Measurements from ENCODE around the gene DDX59. TPM values are rescaled to one million over a fixed set of nuclear protein-coding genes. Genes with fewer than 3 reads are reported as not detected.

DDX59 gene
- total and polyA plus RNA-seq, 7 experiments from 2014 or later, result 15.0 to 41.3 (median 26.1) TPM

GRCh38 chr1:200673952-200674823 is 4.5 kb upstream of the DDX59 start:
- Histone ChIP-seq H3K27ac (ENCODE audit: low read depth, low read length) (no peak overlapping the region), H3K4me3 (ENCODE audit: low read length) (no peak overlapping the region), H3K27me3 (ENCODE audit: control insufficient read depth in 2 of 2, insufficient read depth in 2 of 2, low read length in 2 of 2) (no peaks in the 10 kb centered on the region), H3K36me3 (ENCODE audit: control insufficient read depth in 2 of 3, insufficient read depth in 3 of 3, low read length in 3 of 3) (peaks cover 0 to 3% (median 0%) of the 10 kb centered on the region in 3 experiments), H3K4me1 (ENCODE audit: control insufficient read depth in 2 of 2, insufficient read depth in 2 of 2, low read length in 2 of 2) (peaks cover 0 to 9% of the 10 kb centered on the region in 2 donors), H3K9me3 (ENCODE audit: control insufficient read depth in 2 of 3, low read length in 3 of 3) (no peaks in the 10 kb centered on the region)
- Mint-ChIP-seq H3K36me3 (no peaks in the 10 kb centered on the region), H3K27me3 (no peaks in the 10 kb centered on the region), H3K9me3 (peaks cover 0 to 2% (median 0%) of the 10 kb centered on the region in 11 donors), H3K4me3 (no peak overlapping the region), H3K4me1 (peaks cover 5 to 18% (median 18%) of the 10 kb centered on the region in 7 donors), H3K27ac (no peak overlapping the region)
- ATAC-seq (no peak), DNase-seq (no peak)
- ChIA-PET CTCF (interaction anchor here (0.5 kb wide), 1 partner anchor 52 kb away, joined by 3 read pairs; no protein-coding TSS in a partner anchor), POLR2A (interaction anchor here (1.4 kb wide), 1 partner anchor 11 kb away, joined by 4 read pairs; no protein-coding TSS in a partner anchor)
- intact Hi-C loops (cut with micrococcal nuclease), result loop anchor here (1.0 to 5.0 kb wide), 2 partner anchors 63 to 478 kb away; partner anchors contain the start of gene TMEM9 (in 1 of the 2)

- H3K27ac ChIP-seq (ENCODE audit: low read depth, low read length), result no peak overlapping the region
- H3K36me3 ChIP-seq (ENCODE audit: control insufficient read depth in 2 of 3, insufficient read depth in 3 of 3, low read length in 3 of 3), result peaks cover 0 to 5% (median 0%) of the 10 kb centered on the region in 3 experiments
- peak overlapping the region in 7 of 10 donors; percentile 18 to 98 (median 97) for H3K4me3 Mint-ChIP-seq
- H3K27me3 ChIP-seq (ENCODE audit: control insufficient read depth in 2 of 2, insufficient read depth in 2 of 2, low read length in 2 of 2), result no peaks in the 10 kb centered on the region
- H3K36me3 Mint-ChIP-seq, result peaks cover 2 to 10% (median 5%) of the 10 kb centered on the region in 5 donors
- peak overlapping the region in 6 of 9 donors; percentile 4 to 97 (median 68) for H3K27ac Mint-ChIP-seq
- intact Hi-C loops (cut with micrococcal nuclease), result loop anchor here (2.0 to 5.0 kb wide), 2 partner anchors 131 to 481 kb away; partner anchors contain the start of gene TMEM9 (in 1 of the 2)
- ChIA-PET CTCF (interaction anchor here (1.1 kb wide), 1 partner anchor 49 kb away, joined by 4 read pairs; no protein-coding TSS in a partner anchor), POLR2A (interaction anchor here (2.7 kb wide), 1 partner anchor 67 kb away, joined by 19 read pairs; the partner anchor contains the start of gene CAMSAP2)
- H3K4me1 ChIP-seq (ENCODE audit: control insufficient read depth in 2 of 2, insufficient read depth in 2 of 2, low read length in 2 of 2), result peaks cover 9 to 16% of the 10 kb centered on the region in 2 donors
- DNase-seq (no peak), ATAC-seq (no peak)
- H3K9me3 Mint-ChIP-seq, result peaks cover 0 to 3% (median 0%) of the 10 kb centered on the region in 11 donors
- H3K27me3 Mint-ChIP-seq, result no peaks in the 10 kb centered on the region
- H3K4me1 Mint-ChIP-seq, result peaks cover 19 to 42% (median 36%) of the 10 kb centered on the region in 7 donors
- H3K4me3 ChIP-seq (ENCODE audit: low read length), result no peak overlapping the region
- no peaks in the 10 kb centered on the region for H3K9me3 ChIP-seq (ENCODE audit: control insufficient read depth in 2 of 3, low read length in 3 of 3)
Measured at GRCh38 chr1:200671235-200671786, 1.6 kb upstream of the DDX59 start.

- no peaks in the 10 kb centered on the region for H3K9me3 ChIP-seq (ENCODE audit: control insufficient read depth in 2 of 3, low read length in 3 of 3)
- POLR2A ChIA-PET, result interaction anchor here (0.6 to 2.7 kb wide), 10 partner anchors 30 to 542 kb away, joined by 3 to 19 read pairs (median 3); partner anchors contain the start of genes CAMSAP2 and KIF14
- CTCF ChIA-PET, result interaction anchor here (1.0 to 1.1 kb wide), 2 partner anchors 48 to 68 kb away, joined by 4 read pairs; partner anchors contain the start of gene CAMSAP2
- Mint-ChIP-seq H3K4me1 (peaks cover 21 to 50% (median 44%) of the 10 kb centered on the region in 7 donors), H3K9me3 (peaks cover 0 to 3% (median 0%) of the 10 kb centered on the region in 11 donors), H3K36me3 (peaks cover 4 to 18% (median 9%) of the 10 kb centered on the region in 5 donors), H3K4me3 (peak overlapping the region; percentile 96 to 99 (median 98)), H3K27ac (peak overlapping the region; percentile 89 to 99 (median 97)), H3K27me3 (no peaks in the 10 kb centered on the region)
- H3K27me3 ChIP-seq (ENCODE audit: control insufficient read depth in 2 of 2, insufficient read depth in 2 of 2, low read length in 2 of 2), result no peaks in the 10 kb centered on the region
- H3K27ac ChIP-seq (ENCODE audit: low read depth, low read length), result peak overlapping the region; percentile 98
- H3K4me1 ChIP-seq (ENCODE audit: control insufficient read depth in 2 of 2, insufficient read depth in 2 of 2, low read length in 2 of 2), result peaks cover 13 to 16% of the 10 kb centered on the region in 2 donors
- H3K4me3 ChIP-seq (ENCODE audit: low read length), result peak overlapping the region; percentile 93
- ATAC-seq (peak; percentile 3), DNase-seq (peak in 1 of 9 donors; percentile 14)
- H3K36me3 ChIP-seq (ENCODE audit: control insufficient read depth in 2 of 3, insufficient read depth in 3 of 3, low read length in 3 of 3), result peaks cover 0 to 10% (median 0%) of the 10 kb centered on the region in 3 experiments
- intact Hi-C loops (cut with micrococcal nuclease), result loop anchor here (1.0 to 5.0 kb wide), 4 partner anchors 50 to 482 kb away; partner anchors contain the start of genes KIF14 (in 1 of the 2) and TMEM9 (in 1 of the 2)
Measured at GRCh38 chr1:200670242-200671118, 773 bp upstream of the DDX59 start.

DNA sequence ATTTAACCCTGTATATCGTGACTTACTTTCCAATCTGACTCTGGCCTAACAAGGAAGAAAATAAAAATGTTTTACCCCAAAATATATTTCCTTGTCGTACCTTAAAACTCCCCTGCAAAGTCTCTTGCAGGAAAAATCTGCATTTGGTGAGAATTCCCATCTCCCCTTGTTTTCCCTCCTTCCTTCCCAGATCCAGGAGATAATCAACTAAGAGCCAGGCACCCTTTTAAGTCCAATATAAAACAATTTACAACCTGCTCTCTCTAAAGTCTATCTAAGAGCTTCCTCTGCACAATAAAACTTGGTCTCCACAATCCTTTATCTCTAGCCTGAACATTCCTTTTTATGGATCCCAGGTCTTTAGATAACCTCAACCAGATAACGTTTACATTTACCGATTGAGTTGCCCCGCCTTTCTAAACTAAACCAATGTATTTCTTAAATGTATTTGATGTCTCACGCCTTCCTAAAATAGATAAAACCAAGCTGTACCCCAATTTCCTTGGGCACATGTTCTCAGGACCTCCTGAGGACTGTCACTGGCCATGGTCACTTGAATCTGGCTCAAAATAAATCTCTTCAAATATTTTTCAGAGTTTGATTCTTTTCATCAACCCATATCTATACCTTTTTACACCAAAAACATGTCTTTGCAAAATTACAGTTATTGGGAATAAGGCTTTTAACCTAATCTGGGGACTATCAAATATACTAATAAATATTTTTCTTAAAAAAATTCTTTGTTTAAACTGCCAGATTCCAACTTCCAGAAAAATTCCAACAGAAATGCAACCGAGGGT is 993 bp downstream of the DDX59 start:
- peaks cover 0 to 13% (median 0%) of the 10 kb centered on the region in 3 experiments for H3K36me3 ChIP-seq (ENCODE audit: control insufficient read depth in 2 of 3, insufficient read depth in 3 of 3, low read length in 3 of 3)
- peak overlapping the region; percentile 76 to 98 (median 90) for H3K27ac Mint-ChIP-seq
- no peaks in the 10 kb centered on the region for H3K27me3 ChIP-seq (ENCODE audit: control insufficient read depth in 2 of 2, insufficient read depth in 2 of 2, low read length in 2 of 2)
- ChIA-PET CTCF (no interaction called here), POLR2A (interaction anchor here (0.8 to 2.7 kb wide), 5 partner anchors 10 to 107 kb away, joined by 3 to 19 read pairs (median 3); partner anchors contain the start of genes CAMSAP2 and KIF14)
- peaks cover 28 to 68% (median 60%) of the 10 kb centered on the region in 7 donors for H3K4me1 Mint-ChIP-seq
- peak overlapping the region; percentile 98 for H3K27ac ChIP-seq (ENCODE audit: low read depth, low read length)
- H3K4me3 ChIP-seq (ENCODE audit: low read length), result peak overlapping the region; percentile 93
- H3K4me1 ChIP-seq (ENCODE audit: control insufficient read depth in 2 of 2, insufficient read depth in 2 of 2, low read length in 2 of 2), result peaks cover 13 to 16% of the 10 kb centered on the region in 2 donors
- peaks cover 4 to 31% (median 22%) of the 10 kb centered on the region in 5 donors for H3K36me3 Mint-ChIP-seq
- DNase-seq (peak in 2 of 9 donors; percentile 0), ATAC-seq (no peak)
- H3K4me3 Mint-ChIP-seq, result peak overlapping the region; percentile 74 to 99 (median 97)
- H3K9me3 Mint-ChIP-seq, result peaks cover 0 to 3% (median 0%) of the 10 kb centered on the region in 11 donors
- intact Hi-C loops (cut with micrococcal nuclease), result loop anchor here (1.0 to 5.0 kb wide), 6 partner anchors 16 to 354 kb away; partner anchors contain the start of genes KIF14 (in 1 of the 2), KIF21B (in 1 of the 2) and ZNF281 (in 1 of the 2)
- H3K9me3 ChIP-seq (ENCODE audit: control insufficient read depth in 2 of 3, low read length in 3 of 3), result no peaks in the 10 kb centered on the region
- no peaks in the 10 kb centered on the region for H3K27me3 Mint-ChIP-seq

DNA sequence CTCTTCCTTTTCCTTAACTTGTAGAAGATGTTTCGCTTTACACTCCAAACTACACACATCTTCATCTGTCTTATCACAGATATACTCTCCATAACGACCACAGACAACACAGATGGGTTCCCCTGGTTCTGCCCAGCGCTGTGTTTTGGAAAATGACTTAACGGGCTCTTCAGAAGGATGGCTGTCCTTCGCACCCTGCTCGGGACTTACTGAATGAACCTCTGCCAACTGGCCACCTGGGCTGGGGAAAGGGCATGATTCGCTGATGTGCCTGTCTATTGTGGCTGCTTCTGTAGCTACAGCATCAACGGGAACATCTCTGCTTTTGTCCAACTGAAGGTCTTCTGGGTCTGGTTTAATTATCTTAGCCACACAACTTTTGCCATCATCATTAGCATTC is 3.4 kb downstream of the DDX59 start:
- no peak overlapping the region for H3K4me3 ChIP-seq (ENCODE audit: low read length)
- Mint-ChIP-seq H3K4me1 (peaks cover 39 to 87% (median 75%) of the 10 kb centered on the region in 7 donors), H3K9me3 (peaks cover 0 to 3% (median 0%) of the 10 kb centered on the region in 11 donors), H3K27me3 (no peaks in the 10 kb centered on the region), H3K27ac (peak overlapping the region in 5 of 9 donors; percentile 6 to 65 (median 30)), H3K36me3 (peaks cover 14 to 43% (median 37%) of the 10 kb centered on the region in 5 donors), H3K4me3 (peak overlapping the region in 4 of 10 donors; percentile 18 to 67 (median 48))
- intact Hi-C loops (cut with micrococcal nuclease), result loop anchor here in 1 of 2 donors (5.0 kb wide), 1 partner anchor 254 kb away; the partner anchor contains the start of gene ZNF281
- peaks cover 0 to 30% (median 6%) of the 10 kb centered on the region in 3 experiments for H3K36me3 ChIP-seq (ENCODE audit: control insufficient read depth in 2 of 3, insufficient read depth in 3 of 3, low read length in 3 of 3)
- H3K27me3 ChIP-seq (ENCODE audit: control insufficient read depth in 2 of 2, insufficient read depth in 2 of 2, low read length in 2 of 2), result no peaks in the 10 kb centered on the region
- H3K9me3 ChIP-seq (ENCODE audit: control insufficient read depth in 2 of 3, low read length in 3 of 3), result no peaks in the 10 kb centered on the region
- ATAC-seq, result no peak
- POLR2A ChIA-PET, result no interaction called here
- CTCF ChIA-PET, result interaction anchor here (0.9 kb wide), 1 partner anchor 44 kb away, joined by 7 read pairs; no protein-coding TSS in a partner anchor
- H3K27ac ChIP-seq (ENCODE audit: low read depth, low read length), result no peak overlapping the region
- no peak for DNase-seq
- H3K4me1 ChIP-seq (ENCODE audit: control insufficient read depth in 2 of 2, insufficient read depth in 2 of 2, low read length in 2 of 2), result peaks cover 16 to 21% of the 10 kb centered on the region in 2 donors

Measured in naive thymus-derived CD4-positive, alpha-beta T cell (primary cell).